GM21737 (cell line): Measurements from ENCODE around the gene SLC17A3.

Experiments
- ATAC-seq: cut with Tn5 transposase; IDR thresholded peaks from one replicate; pipeline ENCODE4 v1.9.1; 2021; ENCODE audit warnings: mild to moderate bottlenecking, moderate library complexity; ENCODE audit not compliant: unreplicated experiment

Gene SLC17A3, protein sequence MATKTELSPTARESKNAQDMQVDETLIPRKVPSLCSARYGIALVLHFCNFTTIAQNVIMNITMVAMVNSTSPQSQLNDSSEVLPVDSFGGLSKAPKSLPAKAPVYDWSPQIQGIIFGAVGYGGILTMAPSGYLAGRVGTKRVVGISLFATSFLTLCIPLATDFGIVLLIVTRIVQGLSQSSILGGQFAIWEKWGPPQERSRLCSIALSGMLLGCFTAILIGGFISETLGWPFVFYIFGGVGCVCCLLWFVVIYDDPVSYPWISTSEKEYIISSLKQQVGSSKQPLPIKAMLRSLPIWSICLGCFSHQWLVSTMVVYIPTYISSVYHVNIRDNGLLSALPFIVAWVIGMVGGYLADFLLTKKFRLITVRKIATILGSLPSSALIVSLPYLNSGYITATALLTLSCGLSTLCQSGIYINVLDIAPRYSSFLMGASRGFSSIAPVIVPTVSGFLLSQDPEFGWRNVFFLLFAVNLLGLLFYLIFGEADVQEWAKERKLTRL

DNA sequence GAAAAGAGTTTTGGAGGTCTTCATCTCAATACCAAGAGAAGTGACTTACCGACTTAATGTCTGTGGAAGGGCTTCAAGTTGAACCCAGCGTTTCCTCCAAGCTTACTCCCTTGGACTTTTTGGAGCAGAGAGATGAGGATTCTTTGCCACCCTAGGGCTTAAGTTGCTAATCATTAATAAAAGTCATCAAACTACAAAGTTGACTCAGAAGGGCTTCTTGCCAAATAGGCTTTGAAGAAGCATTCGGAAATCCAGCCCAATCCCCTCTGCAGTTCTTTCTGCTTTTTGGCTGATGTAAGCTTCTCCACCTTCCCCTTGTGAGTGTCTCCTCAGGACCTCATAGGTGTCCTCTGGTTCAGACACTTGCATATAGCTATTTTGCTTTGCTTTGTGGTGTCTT lies at the start of gene SLC17A3:
Gene SLC17A3 (minus strand): TSS at position 126 of the 400 bp plus-strand sequence. CDS start 5,856 bp downstream, outside the sequence.
- ATAC-seq, result no peak

DNA sequence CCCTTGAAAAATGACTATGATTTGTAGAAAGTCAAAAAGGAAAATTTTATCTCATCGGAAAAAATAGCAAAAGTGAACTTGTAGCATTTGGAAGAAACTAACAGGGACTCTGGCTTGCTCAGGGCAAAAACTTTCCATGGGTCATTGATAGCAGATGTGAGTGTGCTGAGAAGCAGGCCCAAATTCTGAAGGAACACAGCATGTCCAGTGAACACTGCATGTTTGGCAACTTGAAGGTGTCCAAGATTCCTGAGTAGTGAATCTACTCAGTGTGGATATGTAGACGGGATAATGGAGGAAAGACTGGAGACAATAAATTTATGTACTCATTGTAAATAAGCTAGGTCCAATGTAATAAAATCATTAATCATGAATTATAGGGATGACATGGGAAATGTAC lies 48.3 kb upstream of the SLC17A3 start:
- no peak for ATAC-seq

DNA sequence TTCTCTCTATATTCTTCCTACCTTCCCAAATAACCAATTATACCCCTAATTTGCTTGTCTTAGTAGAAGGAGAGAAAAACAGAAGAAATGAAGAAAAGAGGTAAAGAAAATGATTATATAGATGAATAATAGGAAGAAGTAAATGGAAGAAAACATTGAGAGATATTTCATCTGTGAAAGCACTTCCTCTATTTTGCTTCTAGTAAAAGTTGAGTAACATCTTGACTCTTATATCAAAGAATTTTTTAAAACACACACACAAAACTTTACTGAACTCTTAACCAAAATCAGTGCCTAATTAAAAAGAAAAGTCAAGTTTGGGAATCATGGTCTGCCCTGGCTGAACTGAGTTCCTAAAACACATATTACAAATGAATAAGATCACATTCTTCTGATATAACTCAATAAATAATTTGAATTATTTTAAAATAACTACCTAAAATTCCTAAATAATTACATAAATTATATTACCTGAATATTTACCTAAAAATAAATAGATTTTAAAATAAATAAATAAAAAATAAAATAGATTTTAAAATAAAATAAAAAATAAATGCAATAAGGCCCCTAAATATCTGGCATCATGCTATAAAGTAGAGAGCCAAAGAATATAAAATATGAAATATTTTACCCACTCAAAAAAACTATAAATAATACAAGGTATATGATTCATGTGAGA lies 47.6 kb upstream of the SLC17A3 start:
- ATAC-seq, result no peak

DNA sequence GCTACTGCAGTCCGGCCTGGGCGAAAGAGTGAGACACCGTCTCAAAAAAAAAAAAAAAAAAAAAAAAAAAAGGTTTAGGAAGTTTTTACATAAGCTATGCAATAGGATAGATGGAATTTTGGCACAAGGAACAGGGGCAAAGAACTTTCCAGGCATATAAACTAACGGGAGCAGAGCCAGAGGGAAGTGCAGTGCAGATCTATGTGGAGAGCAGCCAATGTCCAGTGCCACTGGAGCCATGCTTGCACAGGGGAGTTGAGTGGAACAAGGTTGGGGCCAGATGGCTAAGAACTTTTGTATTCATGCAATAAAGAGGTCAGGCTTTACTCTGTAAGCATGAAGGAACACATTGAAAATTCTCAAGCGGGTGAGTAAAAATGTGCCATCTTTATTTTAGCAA lies 45.6 kb upstream of the SLC17A3 start:
- ATAC-seq, result no peak

DNA sequence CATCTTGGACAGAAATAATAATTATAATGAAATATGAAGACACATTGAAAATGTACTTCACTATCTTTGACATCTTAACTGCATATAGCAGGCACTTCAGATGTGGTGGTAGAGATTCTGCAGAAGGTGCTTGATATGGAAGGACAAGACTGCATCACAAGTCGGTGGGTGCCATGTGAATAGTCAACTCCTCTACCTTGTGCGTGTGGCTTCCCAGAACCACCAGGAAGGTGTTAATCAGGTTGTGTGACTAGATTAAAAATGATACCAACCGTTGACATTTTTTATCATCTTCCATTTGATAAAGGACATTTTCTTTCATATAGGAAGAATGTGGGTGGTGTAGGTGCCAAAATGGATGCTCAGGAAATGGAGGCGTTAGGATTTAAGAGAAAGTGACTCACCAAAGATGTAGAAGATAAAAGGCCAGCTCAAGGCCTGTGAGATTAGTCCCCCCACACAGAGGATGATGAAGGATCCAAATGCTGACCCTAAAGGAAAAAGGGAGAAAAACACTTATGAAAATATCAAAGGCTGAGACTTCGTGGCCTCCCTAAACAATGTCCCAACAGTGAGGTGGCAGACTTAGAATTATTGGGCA lies 44.1 kb upstream of the SLC17A3 start:
- no peak for ATAC-seq

DNA sequence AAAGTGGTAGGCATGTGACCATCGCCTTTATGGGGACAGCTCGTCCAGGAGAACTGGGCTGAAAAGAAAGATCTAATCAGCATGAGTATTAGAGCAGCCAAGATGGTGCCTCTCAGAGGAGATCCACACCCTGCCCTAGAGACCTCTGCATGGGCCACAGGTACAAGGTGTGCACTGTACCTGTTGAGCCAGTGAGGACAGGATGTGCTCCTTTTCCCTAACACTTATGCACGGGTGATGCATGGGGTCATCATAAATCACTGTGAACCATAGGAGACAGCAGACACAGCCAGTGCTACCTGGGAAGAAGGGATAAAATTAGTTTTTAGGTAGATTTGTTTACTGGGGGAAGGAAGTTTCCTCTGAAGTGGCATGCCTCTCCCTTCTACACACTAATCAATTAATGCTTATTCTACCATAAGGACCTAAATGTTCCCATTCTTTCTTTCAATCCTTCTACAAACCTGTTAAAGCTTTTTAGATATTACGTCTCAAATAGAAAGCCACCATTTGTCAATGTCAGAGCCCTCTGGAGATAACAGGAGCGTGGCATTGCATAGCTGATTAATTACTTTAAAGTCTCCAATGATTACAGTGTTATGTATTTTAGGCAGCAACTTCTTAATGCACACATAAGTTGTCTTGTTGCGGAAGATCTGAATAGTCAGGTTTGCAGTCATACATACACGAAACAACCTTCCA lies 42.9 kb upstream of the SLC17A3 start:
- no peak for ATAC-seq

DNA sequence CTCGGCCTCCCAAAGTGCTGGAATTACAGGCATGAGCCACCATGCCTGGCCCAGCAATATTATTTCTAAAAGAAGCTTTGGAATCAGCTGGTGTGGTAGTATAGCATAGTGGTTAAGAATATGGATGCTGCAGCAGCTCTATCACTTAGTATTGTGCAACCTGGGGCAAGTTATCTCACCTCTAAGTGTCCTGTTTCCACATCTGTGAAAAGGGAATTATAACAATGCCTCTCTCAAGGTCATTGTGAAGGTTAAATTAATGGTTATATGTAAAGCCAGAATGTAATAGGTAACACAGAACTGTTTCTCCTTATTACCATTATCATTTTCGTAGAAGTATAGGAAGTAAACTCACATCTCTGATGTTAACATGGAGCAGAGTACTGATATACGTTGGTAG lies 42.3 kb upstream of the SLC17A3 start:
- no peak for ATAC-seq

GRCh38 chr6:25913741-25914140 lies 39.7 kb upstream of the SLC17A3 start:
- ATAC-seq, result no peak

GRCh38 chr6:25911351-25911750 lies 37.3 kb upstream of the SLC17A3 start:
- ATAC-seq, result no peak

GRCh38 chr6:25907475-25908014 lies 33.5 kb upstream of the SLC17A3 start:
- ATAC-seq, result no peak

- no peak for ATAC-seq
Observed at GRCh38 chr6:25903467-25904099, 29.5 kb upstream of the SLC17A3 start.

GRCh38 chr6:25902071-25902470 lies 28.0 kb upstream of the SLC17A3 start:
- ATAC-seq, result no peak

DNA sequence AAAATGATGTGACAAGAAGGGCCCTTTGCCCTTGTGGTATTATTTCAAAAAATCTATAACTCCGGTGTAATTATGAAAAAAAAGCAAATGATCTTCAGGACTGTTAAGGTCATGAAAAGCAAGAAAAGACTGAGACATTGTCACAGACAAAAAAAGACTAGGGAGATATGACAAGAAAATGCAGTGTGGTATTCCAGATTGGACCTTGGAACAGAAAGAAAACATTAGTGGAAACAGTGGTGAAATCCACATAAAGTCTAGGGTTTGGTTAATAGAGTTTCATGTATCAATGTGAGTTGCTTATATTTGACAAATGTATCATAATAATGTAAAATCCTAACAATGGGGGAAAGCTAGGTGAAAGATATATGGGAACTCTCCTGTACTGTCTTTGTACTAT lies 26.8 kb upstream of the SLC17A3 start:
- ATAC-seq, result no peak

DNA sequence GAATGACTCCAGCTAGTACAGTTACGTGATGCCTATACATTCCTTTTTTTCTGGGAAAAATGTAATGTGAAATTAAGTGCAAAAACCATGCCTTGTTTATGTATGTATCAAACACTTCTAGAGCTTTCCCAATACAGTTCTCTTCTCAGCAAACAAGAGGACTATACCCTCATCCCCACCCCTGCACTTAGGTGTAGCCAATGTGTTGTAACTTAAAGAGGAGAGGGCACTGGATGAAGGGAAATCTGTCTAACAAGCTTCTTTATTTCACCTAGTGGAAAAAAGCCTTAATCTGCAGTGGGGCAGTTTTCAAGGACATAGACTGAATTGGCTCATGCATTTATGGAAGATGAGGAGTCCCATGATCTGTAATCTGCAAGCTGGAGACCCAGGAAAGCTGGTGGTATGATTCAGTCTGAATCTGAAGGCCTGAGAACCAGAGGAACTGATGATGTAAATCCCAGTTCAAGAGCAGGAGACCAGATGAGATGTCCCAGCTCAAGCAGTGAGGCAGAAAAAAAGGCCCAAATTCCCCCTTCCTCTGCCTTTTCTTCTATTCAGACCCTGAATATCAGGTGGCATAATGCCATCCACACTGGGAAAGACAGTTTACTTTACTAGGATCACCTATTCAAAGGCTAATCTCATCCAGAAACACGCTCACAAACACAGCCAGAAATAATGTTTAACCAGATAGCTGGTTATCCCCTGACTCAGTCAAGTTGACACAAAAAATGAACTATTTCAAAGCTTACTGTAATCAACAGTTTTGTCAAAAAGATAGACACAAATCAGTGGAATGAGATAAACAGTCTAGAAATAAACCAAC lies 25.8 kb upstream of the SLC17A3 start:
- ATAC-seq, result no peak

- ATAC-seq, result no peak
Observed at GRCh38 chr6:25899123-25899522, 25.1 kb upstream of the SLC17A3 start.

GRCh38 chr6:25898289-25898977 lies 24.4 kb upstream of the SLC17A3 start:
- ATAC-seq, result no peak

DNA sequence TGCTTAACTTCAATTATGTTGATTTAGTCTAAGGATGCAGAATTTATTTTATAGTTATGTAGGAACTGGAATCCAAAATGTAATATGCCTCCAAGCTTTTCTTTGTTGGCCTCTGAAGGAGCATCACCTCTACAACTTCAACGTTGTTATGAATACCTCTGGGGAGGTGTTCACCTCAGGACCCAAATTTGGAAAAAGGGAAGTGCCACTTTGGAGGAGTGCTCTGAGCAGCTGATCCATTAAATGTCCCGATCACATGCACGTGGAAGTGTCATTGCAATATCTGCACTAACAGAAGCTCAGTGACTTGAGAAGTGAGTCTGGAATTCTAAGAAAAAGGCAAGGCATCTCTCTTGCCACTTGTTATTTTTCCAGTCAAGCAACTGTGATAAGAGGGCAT lies 22.2 kb upstream of the SLC17A3 start:
- ATAC-seq, result no peak

DNA sequence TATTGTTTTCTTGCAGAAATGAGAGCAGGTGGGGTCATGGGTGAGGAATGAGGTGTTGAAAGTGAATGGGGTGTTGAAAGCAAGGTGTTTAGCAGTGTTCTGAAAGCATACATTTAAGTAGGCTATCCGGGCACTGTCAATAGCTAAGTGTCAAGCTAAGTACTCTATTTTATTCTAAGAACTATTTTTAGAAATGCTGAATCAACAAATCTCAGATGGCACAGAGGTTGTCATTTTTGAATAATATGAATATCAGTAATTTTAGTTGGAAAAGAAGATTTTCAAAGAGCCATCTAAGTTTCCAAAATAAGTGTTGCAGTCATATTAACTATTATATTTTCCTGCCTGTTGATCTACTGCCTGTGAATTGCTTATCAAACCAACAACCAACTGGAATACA lies 21.7 kb upstream of the SLC17A3 start:
- no peak for ATAC-seq

GRCh38 chr6:25893778-25894177 lies 19.7 kb upstream of the SLC17A3 start:
- no peak for ATAC-seq
